ENCODE data around the gene DUS4L. TPM values are rescaled to one million over a fixed set of nuclear protein-coding genes. Genes with fewer than 3 reads are reported as not detected.
"Not testable (repeated sequence)": the region's sequence is repeated elsewhere in the genome, so short reads cannot be mapped to it uniquely, and the experiment has no call there.

DUS4L gene
- 10 to 100 TPM; 12.8 to 13.3 TPM for total RNA-seq

- Mint-ChIP-seq H3K9me3 (ENCODE audit: low read depth) (no peaks in the 10 kb centered on the region), H3K36me3 (ENCODE audit: low read depth) (peaks cover 19% of the 10 kb centered on the region), H3K4me1 (peaks cover 62% of the 10 kb centered on the region), H3K27ac (peak within 1 kb of the TSS; percentile 94), H3K4me3 (peak within 1 kb of the TSS; percentile 85), H3K27me3 (no peaks in the 10 kb centered on the region)
- POLR2A ChIA-PET: interaction anchor here (1.5 kb wide), 1 partner anchor 15 kb away, joined by 4 read pairs; no protein-coding TSS in a partner anchor
- intact Hi-C loops (cut with DNase I, micrococcal nuclease): loop anchor here (1.0 to 10.0 kb wide), 11 partner anchors 16 to 1277 kb away; partner anchors contain the start of genes BCAP29 (in 2 of the 2), CBLL1 (in 2 of the 2), DLD (in 2 of the 2) and DNAJB9 (in 1 of the 2)
- CTCF ChIA-PET: interaction anchor here (0.7 to 1.6 kb wide), 5 partner anchors 10 to 180 kb away, joined by 3 to 6 read pairs (median 4); partner anchors contain the start of genes BCAP29 and CBLL1
- ATAC-seq (peak; percentile 88), DNase-seq (peak; percentile 92)
Measured at GRCh38 chr7:107563775-107564552, at the start of gene DUS4L, which contains the start of gene COG5. DUS4L (plus strand) TSS chr7:107563971; CDS start chr7:107567071, 3,100 bp downstream. COG5 (minus strand) TSS chr7:107563920; CDS start chr7:107563896, 24 bp downstream.

- no peaks in the 10 kb centered on the region for H3K27me3 Mint-ChIP-seq
- no peak overlapping the region for H3K4me3 Mint-ChIP-seq
- peaks cover 34% of the 10 kb centered on the region for H3K36me3 Mint-ChIP-seq (ENCODE audit: low read depth)
- ChIA-PET POLR2A (interaction anchor here (0.7 kb wide), 1 partner anchor 15 kb away, joined by 4 read pairs; no protein-coding TSS in a partner anchor), CTCF (no interaction called here)
- H3K9me3 Mint-ChIP-seq (ENCODE audit: low read depth): peaks cover 2% of the 10 kb centered on the region
- no peak for ATAC-seq
- no peak for DNase-seq
- peaks cover 9% of the 10 kb centered on the region for H3K4me1 Mint-ChIP-seq
- no peak overlapping the region for H3K27ac Mint-ChIP-seq
- intact Hi-C loops (cut with DNase I, micrococcal nuclease): no loop called here
Measured at GRCh38 chr7:107526672-107527071, 37.1 kb upstream of the DUS4L start.

- Mint-ChIP-seq H3K9me3 (ENCODE audit: low read depth) (no peaks in the 10 kb centered on the region), H3K36me3 (ENCODE audit: low read depth) (peaks cover 29% of the 10 kb centered on the region), H3K4me3 (no peak overlapping the region), H3K27me3 (no peaks in the 10 kb centered on the region), H3K4me1 (peaks cover 7% of the 10 kb centered on the region), H3K27ac (no peak overlapping the region)
- POLR2A ChIA-PET: no interaction called here
- no peak for DNase-seq
- no peak for ATAC-seq
- CTCF ChIA-PET: interaction anchor here (1.0 kb wide), 1 partner anchor 26 kb away, joined by 4 read pairs; no protein-coding TSS in a partner anchor
- intact Hi-C loops (cut with DNase I, micrococcal nuclease): no loop called here
Measured at GRCh38 chr7:107527196-107527595, 36.6 kb upstream of the DUS4L start.

- Mint-ChIP-seq H3K36me3 (ENCODE audit: low read depth) (peaks cover 31% of the 10 kb centered on the region), H3K27me3 (no peaks in the 10 kb centered on the region)
- POLR2A ChIA-PET: no interaction called here
Measured at GRCh38 chr7:107528461-107528860, 35.3 kb upstream of the DUS4L start.

DNA sequence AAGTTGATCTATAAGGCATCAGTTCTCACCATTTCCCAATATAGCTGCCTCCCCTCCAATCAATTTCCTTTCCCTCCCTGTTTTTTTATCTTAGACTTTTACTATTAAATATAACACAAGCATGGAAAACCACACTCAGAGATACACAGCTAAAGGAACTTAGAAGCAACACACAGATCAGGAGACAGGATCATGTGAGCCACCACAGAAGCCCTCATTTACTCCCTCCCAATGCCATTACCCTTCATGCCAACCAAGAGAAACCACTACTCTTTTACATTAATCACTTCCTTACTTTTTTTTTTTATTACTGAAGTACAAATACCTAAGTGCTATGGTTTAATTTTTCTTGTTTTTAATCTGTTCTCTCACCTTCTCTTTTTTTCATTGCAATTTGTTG, 33.0 kb upstream of the DUS4L start:
- ChIA-PET CTCF (no interaction called here), POLR2A (no interaction called here)
- Mint-ChIP-seq H3K9me3 (ENCODE audit: low read depth) (peaks cover 3% of the 10 kb centered on the region), H3K4me3 (no peak overlapping the region), H3K36me3 (ENCODE audit: low read depth) (peaks cover 44% of the 10 kb centered on the region), H3K27ac (no peak overlapping the region), H3K4me1 (peaks cover 27% of the 10 kb centered on the region), H3K27me3 (no peaks in the 10 kb centered on the region)
- ATAC-seq (no peak), DNase-seq (no peak)
- intact Hi-C loops (cut with DNase I, micrococcal nuclease): no loop called here

More at GRCh38 chr7:107528461-107528860, 35.3 kb upstream of the DUS4L start:
- DNase-seq (no peak), ATAC-seq (no peak)
- Mint-ChIP-seq H3K9me3 (ENCODE audit: low read depth) (no peaks in the 10 kb centered on the region), H3K27ac (no peak overlapping the region), H3K4me1 (peaks cover 11% of the 10 kb centered on the region), H3K4me3 (no peak overlapping the region)
- CTCF ChIA-PET: interaction anchor here (1.0 kb wide), 1 partner anchor 27 kb away, joined by 4 read pairs; no protein-coding TSS in a partner anchor
- intact Hi-C loops (cut with DNase I, micrococcal nuclease): no loop called here

DNA sequence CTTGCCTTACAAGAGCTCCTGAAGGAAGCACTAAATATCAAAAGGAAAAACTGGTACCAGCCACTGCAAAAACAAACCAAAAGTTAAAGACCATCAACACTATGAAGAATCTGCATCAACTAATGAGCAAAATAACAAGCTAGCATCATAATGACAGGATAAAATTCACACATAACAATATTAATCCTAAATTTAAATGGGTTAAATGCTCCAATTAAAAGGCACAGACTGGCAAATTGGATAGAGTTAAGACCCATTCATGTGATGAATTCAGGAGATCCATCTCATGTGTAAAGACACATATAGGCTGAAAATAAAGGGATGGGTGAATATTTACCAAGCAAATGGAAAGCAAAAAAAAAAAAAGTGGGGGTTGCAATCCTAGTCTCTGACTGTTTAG, 29.6 kb upstream of the DUS4L start:
- DNase-seq (no peak), ATAC-seq (no peak)
- intact Hi-C loops (cut with DNase I, micrococcal nuclease): no loop called here
- ChIA-PET POLR2A (no interaction called here), CTCF (interaction anchor here (0.6 to 0.7 kb wide), 2 partner anchors 14 to 343 kb away, joined by 3 read pairs; no protein-coding TSS in a partner anchor)
- Mint-ChIP-seq H3K4me3 (no peak overlapping the region), H3K36me3 (ENCODE audit: low read depth) (peaks cover 64% of the 10 kb centered on the region), H3K27me3 (no peaks in the 10 kb centered on the region), H3K4me1 (peaks cover 27% of the 10 kb centered on the region), H3K27ac (no peak overlapping the region), H3K9me3 (ENCODE audit: low read depth) (peaks cover 7% of the 10 kb centered on the region)

- POLR2A ChIA-PET; DNase-seq; intact Hi-C loops (cut with DNase I, micrococcal nuclease); H3K27ac Mint-ChIP-seq; H3K27me3 Mint-ChIP-seq; H3K4me3 Mint-ChIP-seq; H3K9me3 Mint-ChIP-seq (ENCODE audit: low read depth); ATAC-seq: not testable (repeated sequence)
- CTCF ChIA-PET: interaction anchor here (0.7 kb wide), 2 partner anchors 21 to 107 kb away, joined by 3 to 5 read pairs; no protein-coding TSS in a partner anchor
- Mint-ChIP-seq H3K36me3 (ENCODE audit: low read depth) (peaks cover 62% of the 10 kb centered on the region), H3K4me1 (peaks cover 24% of the 10 kb centered on the region)
Measured at GRCh38 chr7:107537228-107537627, 26.5 kb upstream of the DUS4L start.

GRCh38 chr7:107538001-107538400, 25.8 kb upstream of the DUS4L start:
- ChIA-PET CTCF (no interaction called here), POLR2A (no interaction called here)
- H3K9me3 Mint-ChIP-seq (ENCODE audit: low read depth): peaks cover 7% of the 10 kb centered on the region
- intact Hi-C loops (cut with DNase I, micrococcal nuclease): no loop called here
- H3K36me3 Mint-ChIP-seq (ENCODE audit: low read depth): peaks cover 65% of the 10 kb centered on the region
- no peak overlapping the region for H3K27ac Mint-ChIP-seq
- no peaks in the 10 kb centered on the region for H3K27me3 Mint-ChIP-seq
- ATAC-seq: no peak
- H3K4me3 Mint-ChIP-seq: no peak overlapping the region
- no peak for DNase-seq
- peaks cover 21% of the 10 kb centered on the region for H3K4me1 Mint-ChIP-seq

DNA sequence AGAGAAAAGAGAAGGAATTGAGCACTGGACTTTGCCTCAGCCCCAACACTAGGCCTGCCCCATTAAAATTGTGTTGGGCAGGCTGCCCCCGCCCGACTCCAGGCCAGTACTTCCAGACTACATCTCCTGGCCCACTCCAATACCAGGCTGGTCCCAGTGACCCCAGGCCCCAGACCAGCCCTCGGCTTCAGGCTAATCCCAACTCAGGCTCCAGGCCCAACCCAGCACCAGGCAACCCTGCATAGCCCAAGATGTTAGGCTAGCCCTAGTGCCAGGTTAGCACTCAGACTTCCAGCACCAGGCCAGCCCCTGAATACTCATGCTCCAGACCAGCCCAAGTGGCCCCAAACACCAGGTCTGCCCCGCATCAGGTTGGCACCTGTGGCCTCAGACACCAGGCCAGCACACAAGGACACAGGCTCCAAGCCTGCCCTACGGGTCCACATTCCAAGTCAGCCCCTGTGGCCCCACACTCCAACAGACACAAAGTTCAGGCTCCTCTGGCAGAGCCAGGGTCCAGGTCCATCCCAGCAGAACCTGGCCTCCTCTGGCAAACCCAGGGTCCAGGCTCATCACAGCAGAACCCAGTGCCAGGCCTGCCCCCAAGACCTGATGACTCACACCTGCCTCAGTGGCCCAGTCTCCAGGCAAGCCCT, 20.3 kb upstream of the DUS4L start:
- ChIA-PET POLR2A (interaction anchor here (0.6 kb wide), 1 partner anchor 609 kb away, joined by 3 read pairs; no protein-coding TSS in a partner anchor), CTCF (no interaction called here)
- Mint-ChIP-seq H3K4me1 (no peaks in the 10 kb centered on the region), H3K4me3 (no peak overlapping the region), H3K36me3 (ENCODE audit: low read depth) (peaks cover 57% of the 10 kb centered on the region), H3K27ac (no peak overlapping the region), H3K27me3 (no peaks in the 10 kb centered on the region), H3K9me3 (ENCODE audit: low read depth) (peaks cover 18% of the 10 kb centered on the region)
- DNase-seq (no peak), ATAC-seq (no peak)
- intact Hi-C loops (cut with DNase I, micrococcal nuclease): no loop called here

DNA sequence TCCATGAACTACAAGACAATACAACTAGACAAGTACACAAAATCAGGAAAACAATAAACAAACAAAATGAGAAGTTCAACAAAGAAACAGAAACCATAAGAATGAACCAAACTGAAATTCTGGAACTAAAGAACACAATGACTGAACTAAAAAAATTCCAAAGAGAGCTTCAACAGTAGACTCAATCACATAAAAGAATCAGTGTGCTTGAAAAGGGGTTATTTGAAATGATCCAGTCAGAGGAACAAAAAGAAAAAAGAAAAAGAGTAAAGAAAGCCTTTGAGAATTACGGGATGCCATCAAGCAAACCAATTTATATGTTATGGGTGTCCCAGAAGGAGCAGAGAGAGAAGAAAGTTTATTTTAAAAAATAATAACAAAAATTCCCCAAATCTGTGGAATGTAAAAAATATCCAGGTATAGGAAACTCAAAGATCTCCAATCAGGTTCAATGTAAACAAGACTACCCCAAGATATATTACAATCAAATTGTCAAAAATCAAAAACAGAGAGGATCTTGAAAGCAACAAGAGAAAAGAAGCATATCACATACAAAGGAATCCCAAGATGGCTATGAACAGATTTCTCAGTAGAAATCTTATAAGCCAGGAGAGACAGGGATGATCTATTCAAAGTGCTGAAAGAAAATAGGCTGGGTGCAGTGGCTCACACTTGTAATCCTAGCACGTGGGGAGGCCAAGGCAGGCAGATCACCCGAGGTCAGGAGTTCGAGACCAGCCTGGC, 18.8 kb upstream of the DUS4L start:
- ChIA-PET POLR2A (no interaction called here), CTCF (no interaction called here)
- Mint-ChIP-seq H3K27ac (no peak overlapping the region), H3K4me1 (peaks cover 3% of the 10 kb centered on the region), H3K9me3 (ENCODE audit: low read depth) (peaks cover 18% of the 10 kb centered on the region), H3K4me3 (no peak overlapping the region), H3K36me3 (ENCODE audit: low read depth) (peaks cover 59% of the 10 kb centered on the region), H3K27me3 (no peaks in the 10 kb centered on the region)
- ATAC-seq (no peak), DNase-seq (no peak)
- intact Hi-C loops (cut with DNase I, micrococcal nuclease): no loop called here

- no peaks in the 10 kb centered on the region for H3K27me3 Mint-ChIP-seq
- DNase-seq: no peak
- CTCF ChIA-PET: interaction anchor here (0.6 kb wide), 1 partner anchor 89 kb away, joined by 3 read pairs; no protein-coding TSS in a partner anchor
- ATAC-seq: no peak
- H3K9me3 Mint-ChIP-seq (ENCODE audit: low read depth): peaks cover 2% of the 10 kb centered on the region
- intact Hi-C loops (cut with DNase I, micrococcal nuclease): no loop called here
- H3K27ac Mint-ChIP-seq: no peak overlapping the region
- H3K4me3 Mint-ChIP-seq: no peak overlapping the region
- H3K36me3 Mint-ChIP-seq (ENCODE audit: low read depth): peaks cover 61% of the 10 kb centered on the region
- peaks cover 37% of the 10 kb centered on the region for H3K4me1 Mint-ChIP-seq
- POLR2A ChIA-PET: no interaction called here
Measured at GRCh38 chr7:107551936-107552335, 11.8 kb upstream of the DUS4L start.

Measured in activated CD4-positive, alpha-beta T cell treated with anti-CD3 and anti-CD28 coated beads for 36 hours (primary cell).